Endothelial cell of umbilical vein (primary cell): ENCODE measurements around the gene HSF2.

Source experiments
- CTCF ChIP-seq, 2 donors: IDR thresholded peaks; 1 replicate in 1 of 2; 2 replicates in 1 of 2; pipeline ENCODE4 v1.5.1; 2011; ENCODE audit warnings: low read length in 2 of 2, mild to moderate bottlenecking in 2 of 2, moderate library complexity in 2 of 2, control low read depth in 1 of 2, inconsistent platforms in 1 of 2, low read depth in 1 of 2; ENCODE audit not compliant: insufficient read depth in 1 of 2; ENCODE audit errors: extremely low read depth in 1 of 2
- MYC ChIP-seq: IDR thresholded peaks from one replicate; pipeline ENCODE4 v1.6.1; 2011; ENCODE audit warnings: mild to moderate bottlenecking, low read depth, low read length

GRCh38 chr6:122400462-122401089 lies 1.1 kb downstream of the HSF2 start:
- no peak for TF ChIP-seq CTCF (IDR thresholded peaks at IDR 0.05; ENCODE audit: extremely low read depth in 1 of 2, insufficient read depth in 1 of 2, low read depth in 1 of 2, low read length in 2 of 2)
- no peak for TF ChIP-seq MYC
